Measurements from ENCODE around the gene SAPCD2. TPM values are rescaled to one million over a fixed set of nuclear protein-coding genes. Genes with fewer than 3 reads are reported as not detected.

The SAPCD2 gene
- total and polyA plus RNA-seq, 2 experiments from 2014 or later, result 13.4 to 60.3 TPM

DNA sequence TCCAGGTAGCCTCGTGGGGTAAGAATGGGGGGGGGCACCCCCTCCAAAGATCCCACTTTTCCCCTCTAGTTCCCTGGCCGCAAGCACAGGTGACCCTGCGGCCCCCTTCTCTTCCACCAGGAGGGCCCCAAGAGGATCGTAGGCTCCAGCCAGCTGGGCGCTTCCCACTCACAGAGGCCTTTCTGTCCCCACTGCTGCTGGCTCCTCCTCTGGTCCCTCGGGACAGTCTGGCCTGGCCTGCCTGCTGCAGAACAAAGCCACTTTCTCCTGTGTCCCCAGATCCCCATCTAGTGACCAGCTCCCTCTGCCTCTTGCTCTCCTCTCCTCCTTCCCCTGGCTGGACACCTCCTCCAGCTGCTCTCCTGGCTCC lies 534 bp upstream of the SAPCD2 start:
- peak; percentile 16 for ATAC-seq
- TF ChIP-seq CREB1 (CRISPR knock-in tag; IDR thresholded peaks at IDR 0.05; ENCODE audit: low read depth), result no peak
- TF ChIP-seq CTCF (conservative IDR thresholded peaks at IDR 0.05; ENCODE audit: low read depth in 2 of 2), result peak in 1 of 2 experiments; percentile 34; a peak in 1 of 4 replicates
- peaks cover 11% of the 10 kb centered on the region; the same call in 1 of the 2 replicates for H3K27me3 ChIP-seq (ENCODE audit: insufficient read depth)
- peaks cover 27% of the 10 kb centered on the region for H3K4me1 Mint-ChIP-seq
- peaks cover 19% of the 10 kb centered on the region; the same call in 1 of the 2 replicates for H3F3A ChIP-seq (replicated peaks; ENCODE audit: low read depth)
- H3K36me3 ChIP-seq (ENCODE audit: insufficient read depth), result no peaks in the 10 kb centered on the region; the same call in 1 of the 2 replicates
- H3K4me1 ChIP-seq (ENCODE audit: insufficient read depth), result peaks cover 27% of the 10 kb centered on the region
- H3K27me3 Mint-ChIP-seq (ENCODE audit: insufficient read depth, low read depth, poor library complexity), result peaks cover 16% of the 10 kb centered on the region
- no peaks in the 10 kb centered on the region; the same call in 2 of the 3 replicates for H3K36me3 Mint-ChIP-seq (ENCODE audit: low read depth)
- H3K4me3 Mint-ChIP-seq, result peak overlapping the region; percentile 72
- H3K79me2 ChIP-seq (replicated peaks; ENCODE audit: insufficient read depth), result peaks cover 10% of the 10 kb centered on the region; the same call in 1 of the 2 replicates
- 0 out of 2 replicates have a peak overlapping the region, but pooled peaks have one; percentile 66 for H3K27ac ChIP-seq (ENCODE audit: low read depth)
- H4K20me1 ChIP-seq (replicated peaks; ENCODE audit: insufficient read depth), result peaks cover 11% of the 10 kb centered on the region; the same call in 1 of the 2 replicates
- H3K27ac Mint-ChIP-seq, result no peak overlapping the region
- DNase-seq (ENCODE audit: low spot score), result no peak
- H3K9me3 Mint-ChIP-seq, result no peaks in the 10 kb centered on the region; the same call in 2 of the 3 replicates
- H3K4me2 ChIP-seq, result peak overlapping the region; percentile 85
- no peaks in the 10 kb centered on the region for H3K9me2 ChIP-seq (ENCODE audit: insufficient read depth)
- peak overlapping the region; percentile 71 for H3K4me3 ChIP-seq
- H2AFZ ChIP-seq, result peak overlapping the region; percentile 74; the same call in 1 of the 2 replicates

GRCh38 chr9:137069508-137070091 lies 757 bp downstream of the SAPCD2 start:
- H3K36me3 Mint-ChIP-seq (ENCODE audit: low read depth), result no peaks in the 10 kb centered on the region; the same call in 1 of the 3 replicates
- no peaks in the 10 kb centered on the region; the same call in 2 of the 3 replicates for H3K9me3 Mint-ChIP-seq
- H3F3A ChIP-seq (replicated peaks; ENCODE audit: low read depth), result peaks cover 19% of the 10 kb centered on the region; the same call in 1 of the 2 replicates
- H3K27ac ChIP-seq (ENCODE audit: low read depth), result no peak overlapping the region
- peak; percentile 25 for ATAC-seq
- peaks cover 17% of the 10 kb centered on the region for H3K4me1 Mint-ChIP-seq
- H3K4me3 ChIP-seq, result peak overlapping the region; percentile 71
- 0 out of 2 replicates have a peak, but pooled peaks cover 8% of the 10 kb centered on the region for H3K27me3 ChIP-seq (ENCODE audit: insufficient read depth)
- DNase-seq (ENCODE audit: low spot score), result peak; percentile 60
- H3K27ac Mint-ChIP-seq, result no peak overlapping the region
- H3K4me3 Mint-ChIP-seq, result peak overlapping the region; percentile 66; the same call in 2 of the 3 replicates
- peaks cover 11% of the 10 kb centered on the region; the same call in 1 of the 2 replicates for H4K20me1 ChIP-seq (replicated peaks; ENCODE audit: insufficient read depth)
- peaks cover 14% of the 10 kb centered on the region for H3K27me3 Mint-ChIP-seq (ENCODE audit: insufficient read depth, low read depth, poor library complexity)
- no peak overlapping the region for H2AFZ ChIP-seq
- H3K4me1 ChIP-seq (ENCODE audit: insufficient read depth), result peaks cover 18% of the 10 kb centered on the region; the same call in 1 of the 2 replicates
- H3K9me2 ChIP-seq (ENCODE audit: insufficient read depth), result no peaks in the 10 kb centered on the region
- H3K79me2 ChIP-seq (replicated peaks; ENCODE audit: insufficient read depth), result peaks cover 10% of the 10 kb centered on the region; the same call in 1 of the 2 replicates
- H3K4me2 ChIP-seq, result peak overlapping the region; percentile 85
- no peaks in the 10 kb centered on the region; the same call in 1 of the 2 replicates for H3K36me3 ChIP-seq (ENCODE audit: insufficient read depth)
- TF ChIP-seq, protein P1, sequence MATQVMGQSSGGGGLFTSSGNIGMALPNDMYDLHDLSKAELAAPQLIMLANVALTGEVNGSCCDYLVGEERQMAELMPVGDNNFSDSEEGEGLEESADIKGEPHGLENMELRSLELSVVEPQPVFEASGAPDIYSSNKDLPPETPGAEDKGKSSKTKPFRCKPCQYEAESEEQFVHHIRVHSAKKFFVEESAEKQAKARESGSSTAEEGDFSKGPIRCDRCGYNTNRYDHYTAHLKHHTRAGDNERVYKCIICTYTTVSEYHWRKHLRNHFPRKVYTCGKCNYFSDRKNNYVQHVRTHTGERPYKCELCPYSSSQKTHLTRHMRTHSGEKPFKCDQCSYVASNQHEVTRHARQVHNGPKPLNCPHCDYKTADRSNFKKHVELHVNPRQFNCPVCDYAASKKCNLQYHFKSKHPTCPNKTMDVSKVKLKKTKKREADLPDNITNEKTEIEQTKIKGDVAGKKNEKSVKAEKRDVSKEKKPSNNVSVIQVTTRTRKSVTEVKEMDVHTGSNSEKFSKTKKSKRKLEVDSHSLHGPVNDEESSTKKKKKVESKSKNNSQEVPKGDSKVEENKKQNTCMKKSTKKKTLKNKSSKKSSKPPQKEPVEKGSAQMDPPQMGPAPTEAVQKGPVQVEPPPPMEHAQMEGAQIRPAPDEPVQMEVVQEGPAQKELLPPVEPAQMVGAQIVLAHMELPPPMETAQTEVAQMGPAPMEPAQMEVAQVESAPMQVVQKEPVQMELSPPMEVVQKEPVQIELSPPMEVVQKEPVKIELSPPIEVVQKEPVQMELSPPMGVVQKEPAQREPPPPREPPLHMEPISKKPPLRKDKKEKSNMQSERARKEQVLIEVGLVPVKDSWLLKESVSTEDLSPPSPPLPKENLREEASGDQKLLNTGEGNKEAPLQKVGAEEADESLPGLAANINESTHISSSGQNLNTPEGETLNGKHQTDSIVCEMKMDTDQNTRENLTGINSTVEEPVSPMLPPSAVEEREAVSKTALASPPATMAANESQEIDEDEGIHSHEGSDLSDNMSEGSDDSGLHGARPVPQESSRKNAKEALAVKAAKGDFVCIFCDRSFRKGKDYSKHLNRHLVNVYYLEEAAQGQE (IDR thresholded peaks at IDR 0.05; ENCODE audit: unreplicated experiment), result no peak
- TF ChIP-seq ZNF331 (CRISPR knock-in tag; IDR thresholded peaks at IDR 0.05; ENCODE audit: low read depth) (no peak), CTCF (conservative IDR thresholded peaks at IDR 0.05; ENCODE audit: low read depth in 2 of 2) (no peak), EZH2 (IDR thresholded peaks at IDR 0.05; ENCODE audit: low read depth, unreplicated experiment) (no peak)
